MM.1S (cell line): Measurements from ENCODE around the gene SUOX.
"Not testable (repeated sequence)": the region's sequence is repeated elsewhere in the genome, so short reads cannot be mapped to it uniquely, and the experiment has no call there.

Experiments
- DNase-seq: peaks from one replicate; pipeline ENCODE4 v3.0.0-alpha.2; 2015
- H2AFZ ChIP-seq: fragments of 300-600 bp; sonication (generic); 2 replicates; pipeline ENCODE4 v1.6.0; 2016; ENCODE audit warnings: antibody characterized with exemption, low read length
- H3F3A ChIP-seq: fragments of 300-600 bp; sonication (generic); 2 replicates; pipeline ENCODE4 v1.6.1; 2016; ENCODE audit warnings: mild to moderate bottlenecking, antibody characterized with exemption, low read length, moderate library complexity, mixed read lengths; ENCODE audit not compliant: insufficient read depth
- H3K27ac ChIP-seq: fragments of 300-600 bp; sonication (generic); 2 replicates; pipeline ENCODE4 v1.5.1; 2016; ENCODE audit warnings: mild to moderate bottlenecking, low read length
- H3K27me3 ChIP-seq: fragments of 300-600 bp; sonication (generic); replicated peaks from 2 replicates; pipeline ENCODE4 v1.6.0; 2016; ENCODE audit warnings: low read length; ENCODE audit not compliant: insufficient read depth
- H3K36me3 ChIP-seq: fragments of 300-600 bp; sonication (generic); replicated peaks from 2 replicates; pipeline ENCODE4 v1.6.1; 2016; ENCODE audit warnings: mild to moderate bottlenecking, low read length, mixed read lengths; ENCODE audit not compliant: insufficient read depth
- H3K4me1 ChIP-seq: fragments of 300-600 bp; sonication (generic); 2 replicates; pipeline ENCODE4 v1.6.1; 2016; ENCODE audit warnings: low read length, mixed read lengths
- H3K4me2 ChIP-seq: fragments of 300-600 bp; sonication (generic); 2 replicates; pipeline ENCODE4 v1.6.0; 2016; ENCODE audit warnings: low read depth, low read length
- H3K4me3 ChIP-seq: fragments of 300-600 bp; sonication (generic); 2 replicates; pipeline ENCODE4 v1.5.1; 2016; ENCODE audit warnings: low read length, mixed read lengths
- H3K79me2 ChIP-seq: fragments of 300-600 bp; sonication (generic); 2 replicates; pipeline ENCODE4 v1.6.1; 2016; ENCODE audit warnings: mixed run types, low read length, mixed read lengths
- H3K9ac ChIP-seq: fragments of 300-600 bp; sonication (generic); 2 replicates; pipeline ENCODE4 v1.6.1; 2016; ENCODE audit warnings: low read length, mixed read lengths
- H3K9me2 ChIP-seq: fragments of 300-600 bp; sonication (generic); replicated peaks from 2 replicates; pipeline ENCODE4 v1.6.1; 2016; ENCODE audit warnings: mild to moderate bottlenecking, low read length, mixed read lengths; ENCODE audit not compliant: insufficient read depth
- H3K9me3 ChIP-seq: fragments of 300-600 bp; sonication (generic); replicated peaks from 2 replicates; pipeline ENCODE4 v1.6.1; 2016; ENCODE audit warnings: mild to moderate bottlenecking, low read length, mixed read lengths; ENCODE audit not compliant: insufficient read depth
- H4K20me1 ChIP-seq: fragments of 300-600 bp; sonication (generic); 2 replicates; pipeline ENCODE4 v1.6.1; 2016; ENCODE audit warnings: mild to moderate bottlenecking, low read length, moderate library complexity, mixed read lengths; ENCODE audit not compliant: insufficient read depth
- CTCF ChIP-seq: fragments of 300-600 bp; sonication (generic); IDR thresholded peaks from 2 replicates; pipeline ENCODE4 v1.5.1; 2016; ENCODE audit warnings: antibody characterized with exemption, low read length, mixed read lengths
- EZH2 ChIP-seq: fragments of 300-600 bp; sonication (generic); optimal IDR thresholded peaks from 2 replicates; pipeline ENCODE3; 2017; ENCODE audit warnings: low read depth, mild to moderate bottlenecking, antibody characterized with exemption, low read length, mixed read lengths
- EZH2phosphoT487 ChIP-seq: fragments of 300-600 bp; sonication (generic); IDR thresholded peaks from 2 replicates; pipeline ENCODE4 v1.6.1; 2018; ENCODE audit warnings: antibody characterized with exemption, low read length

SUOX gene

GRCh38 chr12:55978393-55978792 lies 18.7 kb upstream of the SUOX start:
- Histone ChIP-seq H3K4me3 (no peak overlapping the region), H3F3A (no peaks in the 10 kb centered on the region), H3K27me3 (no peaks in the 10 kb centered on the region), H3K9me3 (no peaks in the 10 kb centered on the region), H2AFZ (no peak overlapping the region), H3K9me2 (no peaks in the 10 kb centered on the region), H4K20me1 (no peaks in the 10 kb centered on the region), H3K79me2 (peaks cover 40% of the 10 kb centered on the region), H3K4me2 (no peak overlapping the region), H3K9ac (no peak overlapping the region), H3K36me3 (no peaks in the 10 kb centered on the region), H3K4me1 (peaks cover 7% of the 10 kb centered on the region), H3K27ac (no peak overlapping the region)
- TF ChIP-seq EZH2, result no peak
- TF ChIP-seq EZH2phosphoT487, result no peak
- no peak for TF ChIP-seq CTCF
- no peak for DNase-seq

- H3K9ac ChIP-seq, result no peak overlapping the region
- no peak overlapping the region for H2AFZ ChIP-seq
- H3K4me2 ChIP-seq, result no peak overlapping the region
- H3F3A ChIP-seq, result no peaks in the 10 kb centered on the region
- no peak overlapping the region for H3K27ac ChIP-seq
- H3K9me2 ChIP-seq, result no peaks in the 10 kb centered on the region
- H3K36me3 ChIP-seq, result no peaks in the 10 kb centered on the region
- H3K4me1 ChIP-seq, result peaks cover 7% of the 10 kb centered on the region
- H4K20me1 ChIP-seq, result no peaks in the 10 kb centered on the region
- no peaks in the 10 kb centered on the region for H3K9me3 ChIP-seq
- H3K79me2 ChIP-seq, result peaks cover 39% of the 10 kb centered on the region
- no peak overlapping the region for H3K4me3 ChIP-seq
- no peak for TF ChIP-seq CTCF
- TF ChIP-seq EZH2phosphoT487, result no peak
- TF ChIP-seq EZH2, result no peak
- no peak for DNase-seq
- H3K27me3 ChIP-seq, result no peaks in the 10 kb centered on the region
These were observed 18.0 kb upstream of the SUOX start for GRCh38 chr12:55979069-55979468.

- H3K27me3 ChIP-seq, H4K20me1 ChIP-seq, H3K9me3 ChIP-seq, H2AFZ ChIP-seq, DNase-seq, H3F3A ChIP-seq, H3K27ac ChIP-seq, H3K4me3 ChIP-seq, H3K9me2 ChIP-seq, H3K4me2 ChIP-seq, H3K9ac ChIP-seq, H3K36me3 ChIP-seq, H3K4me1 ChIP-seq: not testable (repeated sequence)
- peaks cover 11% of the 10 kb centered on the region; the same call in 1 of the 2 replicates for H3K79me2 ChIP-seq
These were observed 15.2 kb upstream of the SUOX start for GRCh38 chr12:55981882-55982281.

- no peak overlapping the region for H3K27ac ChIP-seq
- DNase-seq, result no peak
- no peaks in the 10 kb centered on the region for H3K27me3 ChIP-seq
These were observed 14.6 kb upstream of the SUOX start for GRCh38 chr12:55982319-55982936.

More at GRCh38 chr12:55982319-55982936, 14.6 kb upstream of the SUOX start:
- no peak overlapping the region for H3K4me3 ChIP-seq
- no peaks in the 10 kb centered on the region for H4K20me1 ChIP-seq
- no peaks in the 10 kb centered on the region for H3K9me2 ChIP-seq
- no peaks in the 10 kb centered on the region for H3K36me3 ChIP-seq
- H3K9me3 ChIP-seq, result no peaks in the 10 kb centered on the region
- TF ChIP-seq EZH2 (no peak), EZH2phosphoT487 (no peak), CTCF (no peak)
- peaks cover 6% of the 10 kb centered on the region; the same call in 1 of the 2 replicates for H3K79me2 ChIP-seq
- H3F3A ChIP-seq, result no peaks in the 10 kb centered on the region
- no peak overlapping the region for H3K9ac ChIP-seq
- no peak overlapping the region for H3K4me2 ChIP-seq
- H2AFZ ChIP-seq, result no peak overlapping the region
- no peaks in the 10 kb centered on the region for H3K4me1 ChIP-seq
